Tibial nerve (tissue), 4 donors: ENCODE measurements around the gene NCR2. TPM values are rescaled to one million over a fixed set of nuclear protein-coding genes. Genes with fewer than 3 reads are reported as not detected.

Experiments
- DNase-seq, 2 donors: peaks; one replicate each; pipeline ENCODE4 v3.0.0-alpha.2; 2019; ENCODE audit warnings: low spot score in 2 of 2
- H3K27ac ChIP-seq, 4 donors: fragments of 200-600 bp; sonication (generic) in 3 of 4; one replicate each; pipeline ENCODE4 v1.5.1; 2017 to 2019; ENCODE audit warnings: mild to moderate bottlenecking in 1 of 4
- H3K27me3 ChIP-seq, 2 donors: fragments of 200-600 bp; sonication (generic) in 1 of 2; one replicate each; pipeline versions ENCODE4 v1.5.1 to v1.6.0; 2017 to 2019
- H3K36me3 ChIP-seq, 3 donors: fragments of 200-600 bp; sonication (generic); one replicate each; pipeline ENCODE4 v1.5.1; 2018 to 2019
- H3K4me1 ChIP-seq, 4 donors: fragments of 200-600 bp; sonication (generic) in 3 of 4; one replicate each; pipeline ENCODE4 v1.5.1; 2017 to 2019
- H3K4me3 ChIP-seq, 4 donors: fragments of 200-600 bp; sonication (generic) in 3 of 4; one replicate each; pipeline ENCODE4 v1.5.1; 2017 to 2019; ENCODE audit warnings: mild to moderate bottlenecking in 1 of 4, moderate library complexity in 1 of 4
- H3K9me3 ChIP-seq, 4 donors: fragments of 200-600 bp; sonication (generic) in 3 of 4; one replicate each; pipeline ENCODE4 v1.5.1; 2017 to 2019
- EP300 ChIP-seq, 2 donors: sonication (generic); formaldehyde crosslinking; IDR thresholded peaks; one replicate each; pipeline ENCODE4 v1.6.1; 2017; ENCODE audit warnings: antibody characterized with exemption in 2 of 2, mild to moderate bottlenecking in 1 of 2
- POLR2A ChIP-seq, 2 donors: fragments of 450-650 bp; IDR thresholded peaks; one replicate each; pipeline ENCODE4 v1.6.1; 2017; ENCODE audit warnings: antibody characterized with exemption in 2 of 2, mild to moderate bottlenecking in 2 of 2, moderate library complexity in 2 of 2
- WGBS, 2 donors: methylation state at CpG; one replicate each; pipeline ENCODE4 v1.1.5; 2018; 5-methylcytosine and 5-hydroxymethylcytosine counted together
- total RNA-seq, 4 donors: library from RNA; depleted of rRNA; stranded (reverse); fragments of >200 nt; gene quantifications; one replicate each; pipeline ENCODE4 v1.1.0, GENCODE V29; 2016
- TF ChIP-seq, protein P1 (sequence below), 5 experiments: fragments of 200-600 bp in 3 of 5; fragments of 450-650 bp in 2 of 5; sonication (generic) in 3 of 5; IDR thresholded peaks; one replicate each; pipeline ENCODE4 v1.5.1; 2016 to 2019; ENCODE audit warnings: antibody characterized with exemption in 5 of 5, mild to moderate bottlenecking in 3 of 5, moderate library complexity in 2 of 5

NCR2 gene
- total RNA-seq, 4 donors from 2014 or later: not detected

GRCh38 chr6:41359617-41360313, 24.4 kb downstream of the NCR2 start:
- Histone ChIP-seq H3K27ac (no peak overlapping the region), H3K4me3 (no peak overlapping the region), H3K9me3 (peaks cover 0 to 39% (median 10%) of the 10 kb centered on the region in 4 donors), H3K27me3 (peaks cover 0 to 33% of the 10 kb centered on the region in 2 donors), H3K36me3 (no peaks in the 10 kb centered on the region), H3K4me1 (no peaks in the 10 kb centered on the region)
- DNase-seq: no peak
- TF ChIP-seq EP300 (IDR thresholded peaks at IDR 0.05) (no peak), POLR2A (IDR thresholded peaks at IDR 0.05) (no peak)
- TF ChIP-seq, protein P1, sequence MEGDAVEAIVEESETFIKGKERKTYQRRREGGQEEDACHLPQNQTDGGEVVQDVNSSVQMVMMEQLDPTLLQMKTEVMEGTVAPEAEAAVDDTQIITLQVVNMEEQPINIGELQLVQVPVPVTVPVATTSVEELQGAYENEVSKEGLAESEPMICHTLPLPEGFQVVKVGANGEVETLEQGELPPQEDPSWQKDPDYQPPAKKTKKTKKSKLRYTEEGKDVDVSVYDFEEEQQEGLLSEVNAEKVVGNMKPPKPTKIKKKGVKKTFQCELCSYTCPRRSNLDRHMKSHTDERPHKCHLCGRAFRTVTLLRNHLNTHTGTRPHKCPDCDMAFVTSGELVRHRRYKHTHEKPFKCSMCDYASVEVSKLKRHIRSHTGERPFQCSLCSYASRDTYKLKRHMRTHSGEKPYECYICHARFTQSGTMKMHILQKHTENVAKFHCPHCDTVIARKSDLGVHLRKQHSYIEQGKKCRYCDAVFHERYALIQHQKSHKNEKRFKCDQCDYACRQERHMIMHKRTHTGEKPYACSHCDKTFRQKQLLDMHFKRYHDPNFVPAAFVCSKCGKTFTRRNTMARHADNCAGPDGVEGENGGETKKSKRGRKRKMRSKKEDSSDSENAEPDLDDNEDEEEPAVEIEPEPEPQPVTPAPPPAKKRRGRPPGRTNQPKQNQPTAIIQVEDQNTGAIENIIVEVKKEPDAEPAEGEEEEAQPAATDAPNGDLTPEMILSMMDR (IDR thresholded peaks at IDR 0.05): no peak
- WGBS, 2 donors: 70 to 76% methylated on average over 4 of the region's 4 CpGs

DNA sequence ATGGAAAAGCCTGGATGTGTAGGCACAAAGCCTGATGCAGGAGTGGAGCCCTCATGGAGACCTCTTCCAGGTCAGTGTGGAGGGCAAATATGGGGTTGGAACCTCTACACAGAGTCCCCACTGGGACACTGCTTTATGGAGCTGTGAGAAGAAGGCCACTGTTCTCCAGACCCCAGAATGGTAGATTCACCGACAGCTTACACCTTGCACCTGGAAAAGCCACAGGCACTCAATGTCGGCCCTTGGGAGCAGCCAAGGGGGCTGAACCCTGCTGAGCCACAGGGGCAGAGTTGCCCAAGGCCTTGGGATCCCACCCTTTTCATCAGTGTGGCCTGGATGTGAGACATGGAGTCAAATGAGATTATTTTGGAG, 24.9 kb downstream of the NCR2 start:
- DNase-seq: no peak
- no peak for TF ChIP-seq POLR2A (IDR thresholded peaks at IDR 0.05)
- TF ChIP-seq EP300 (IDR thresholded peaks at IDR 0.05): no peak
- TF ChIP-seq, protein P1 (IDR thresholded peaks at IDR 0.05): no peak
- Histone ChIP-seq H3K36me3 (no peaks in the 10 kb centered on the region), H3K4me3 (no peak overlapping the region), H3K4me1 (no peaks in the 10 kb centered on the region), H3K27ac (no peak overlapping the region), H3K9me3 (peaks cover 0 to 39% (median 10%) of the 10 kb centered on the region in 4 donors), H3K27me3 (peaks cover 0 to 39% of the 10 kb centered on the region in 2 donors)
- 79 to 100% methylated on average over 2 of the region's 2 CpGs for WGBS, 2 donors

DNA sequence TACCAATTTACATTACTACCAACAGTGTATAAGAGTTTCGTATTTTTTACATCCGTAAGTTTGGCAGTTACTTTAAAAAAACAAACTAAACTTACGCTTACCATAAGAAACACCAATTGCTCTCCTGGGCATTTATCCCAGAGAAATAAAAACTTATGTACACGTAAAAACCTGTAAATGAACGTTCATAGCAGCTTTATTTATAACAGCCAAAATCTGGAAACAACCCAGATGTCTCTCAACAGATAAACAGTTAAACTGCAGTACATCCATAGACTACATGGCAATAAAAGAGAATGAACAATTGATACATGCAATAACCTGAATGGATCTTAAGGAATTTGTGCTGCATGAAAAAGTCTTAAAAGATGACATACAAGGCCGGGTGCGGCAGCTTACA, 30.7 kb downstream of the NCR2 start:
- H3K27me3 ChIP-seq: peaks cover 0 to 67% of the 10 kb centered on the region in 2 donors
- no peak overlapping the region for H3K4me3 ChIP-seq
- no peaks in the 10 kb centered on the region for H3K36me3 ChIP-seq
- H3K9me3 ChIP-seq: peaks cover 0 to 13% (median 2%) of the 10 kb centered on the region in 4 donors
- H3K4me1 ChIP-seq: peaks cover 0 to 12% (median 2%) of the 10 kb centered on the region in 4 donors
- no peak for TF ChIP-seq POLR2A (IDR thresholded peaks at IDR 0.05)
- no peak for TF ChIP-seq EP300 (IDR thresholded peaks at IDR 0.05)
- TF ChIP-seq, protein P1 (IDR thresholded peaks at IDR 0.05): no peak
- DNase-seq: no peak
- WGBS, 2 donors: 70 to 75% methylated on average over 7 of the region's 7 CpGs
- H3K27ac ChIP-seq: no peak overlapping the region

- TF ChIP-seq POLR2A (IDR thresholded peaks at IDR 0.05): no peak
- TF ChIP-seq, protein P1 (IDR thresholded peaks at IDR 0.05): no peak
- TF ChIP-seq EP300 (IDR thresholded peaks at IDR 0.05): no peak
- WGBS, 2 donors: 77 to 83% methylated on average over 3 of the region's 3 CpGs
- H3K36me3 ChIP-seq: no peaks in the 10 kb centered on the region
- H3K27me3 ChIP-seq: peaks cover 0 to 76% of the 10 kb centered on the region in 2 donors
- no peak for DNase-seq
- no peak overlapping the region for H3K27ac ChIP-seq
- H3K9me3 ChIP-seq: peaks cover 0 to 4% (median 0%) of the 10 kb centered on the region in 4 donors
- H3K4me1 ChIP-seq: peaks cover 0 to 22% (median 11%) of the 10 kb centered on the region in 4 donors
- no peak overlapping the region for H3K4me3 ChIP-seq
These were observed 31.7 kb downstream of the NCR2 start for GRCh38 chr6:41367061-41367460.

GRCh38 chr6:41367700-41368099, 32.3 kb downstream of the NCR2 start:
- Histone ChIP-seq H3K4me1 (peaks cover 0 to 28% (median 17%) of the 10 kb centered on the region in 4 donors), H3K27me3 (peaks cover 0 to 79% of the 10 kb centered on the region in 2 donors), H3K27ac (no peak overlapping the region), H3K4me3 (no peak overlapping the region), H3K36me3 (no peaks in the 10 kb centered on the region), H3K9me3 (no peaks in the 10 kb centered on the region)
- TF ChIP-seq, protein P1 (IDR thresholded peaks at IDR 0.05): peak; percentile 19 to 67 (median 46)
- no peak for TF ChIP-seq EP300 (IDR thresholded peaks at IDR 0.05)
- TF ChIP-seq POLR2A (IDR thresholded peaks at IDR 0.05): no peak
- WGBS, 2 donors: 6 to 7% methylated on average over 2 of the region's 2 CpGs
- peak in 1 of 2 donors; percentile 18 for DNase-seq
